ENCODE data around the gene ZBTB7C. TPM values are rescaled to one million over a fixed set of nuclear protein-coding genes. Genes with fewer than 3 reads are reported as not detected.

The ZBTB7C gene
- total RNA-seq, 1 donor from 2014 or later: 0.17 TPM

DNA sequence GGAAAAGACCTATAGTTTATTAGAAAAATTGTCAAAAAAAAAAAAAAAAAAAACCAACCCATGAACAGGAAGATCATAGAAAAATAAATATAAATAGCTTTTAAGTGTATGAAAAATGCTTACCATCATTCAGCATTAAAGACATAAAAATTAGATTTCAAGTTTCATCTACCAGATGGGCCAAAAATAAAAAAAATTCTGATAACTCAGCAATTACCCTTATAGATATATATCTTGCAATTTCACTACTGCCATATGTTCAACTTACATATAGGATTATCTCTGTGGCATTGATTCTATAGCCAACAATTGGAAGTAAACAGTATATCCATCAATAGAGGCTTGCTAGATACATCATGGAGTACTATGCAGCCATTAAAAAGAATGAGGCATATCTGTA is 352.2 kb downstream of the ZBTB7C start:
- no peak for DNase-seq (ENCODE audit: low read depth)
- TF ChIP-seq, protein P1, sequence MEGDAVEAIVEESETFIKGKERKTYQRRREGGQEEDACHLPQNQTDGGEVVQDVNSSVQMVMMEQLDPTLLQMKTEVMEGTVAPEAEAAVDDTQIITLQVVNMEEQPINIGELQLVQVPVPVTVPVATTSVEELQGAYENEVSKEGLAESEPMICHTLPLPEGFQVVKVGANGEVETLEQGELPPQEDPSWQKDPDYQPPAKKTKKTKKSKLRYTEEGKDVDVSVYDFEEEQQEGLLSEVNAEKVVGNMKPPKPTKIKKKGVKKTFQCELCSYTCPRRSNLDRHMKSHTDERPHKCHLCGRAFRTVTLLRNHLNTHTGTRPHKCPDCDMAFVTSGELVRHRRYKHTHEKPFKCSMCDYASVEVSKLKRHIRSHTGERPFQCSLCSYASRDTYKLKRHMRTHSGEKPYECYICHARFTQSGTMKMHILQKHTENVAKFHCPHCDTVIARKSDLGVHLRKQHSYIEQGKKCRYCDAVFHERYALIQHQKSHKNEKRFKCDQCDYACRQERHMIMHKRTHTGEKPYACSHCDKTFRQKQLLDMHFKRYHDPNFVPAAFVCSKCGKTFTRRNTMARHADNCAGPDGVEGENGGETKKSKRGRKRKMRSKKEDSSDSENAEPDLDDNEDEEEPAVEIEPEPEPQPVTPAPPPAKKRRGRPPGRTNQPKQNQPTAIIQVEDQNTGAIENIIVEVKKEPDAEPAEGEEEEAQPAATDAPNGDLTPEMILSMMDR (conservative IDR thresholded peaks at IDR 0.05; ENCODE audit: low read depth, low read length): no peak
- no peak overlapping the region for H3K4me3 ChIP-seq (ENCODE audit: low read depth, low read length)

DNA sequence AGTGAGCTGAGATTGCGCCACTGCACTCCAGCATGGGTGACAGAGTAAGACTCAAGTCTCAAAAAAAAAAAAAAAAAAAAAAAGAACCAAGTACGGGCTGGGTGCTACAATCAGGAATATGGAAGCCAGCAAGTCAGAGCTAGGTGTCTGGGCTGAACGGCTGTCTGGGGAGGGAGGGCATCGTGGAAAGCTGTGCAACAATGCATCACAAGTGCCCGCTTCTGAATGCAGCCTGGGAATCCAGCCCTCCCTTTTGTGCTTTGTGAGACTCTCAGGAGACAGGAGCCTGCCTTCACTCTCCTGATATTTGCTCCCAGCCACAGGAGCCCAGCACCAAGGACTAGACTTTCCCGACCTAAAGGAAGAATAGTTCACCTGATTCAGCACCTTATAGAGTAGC is 353.8 kb downstream of the ZBTB7C start:
- no peak for DNase-seq (ENCODE audit: low read depth)
- no peak overlapping the region for H3K4me3 ChIP-seq (ENCODE audit: low read depth, low read length)
- TF ChIP-seq, protein P1 (conservative IDR thresholded peaks at IDR 0.05; ENCODE audit: low read depth, low read length): no peak

DNA sequence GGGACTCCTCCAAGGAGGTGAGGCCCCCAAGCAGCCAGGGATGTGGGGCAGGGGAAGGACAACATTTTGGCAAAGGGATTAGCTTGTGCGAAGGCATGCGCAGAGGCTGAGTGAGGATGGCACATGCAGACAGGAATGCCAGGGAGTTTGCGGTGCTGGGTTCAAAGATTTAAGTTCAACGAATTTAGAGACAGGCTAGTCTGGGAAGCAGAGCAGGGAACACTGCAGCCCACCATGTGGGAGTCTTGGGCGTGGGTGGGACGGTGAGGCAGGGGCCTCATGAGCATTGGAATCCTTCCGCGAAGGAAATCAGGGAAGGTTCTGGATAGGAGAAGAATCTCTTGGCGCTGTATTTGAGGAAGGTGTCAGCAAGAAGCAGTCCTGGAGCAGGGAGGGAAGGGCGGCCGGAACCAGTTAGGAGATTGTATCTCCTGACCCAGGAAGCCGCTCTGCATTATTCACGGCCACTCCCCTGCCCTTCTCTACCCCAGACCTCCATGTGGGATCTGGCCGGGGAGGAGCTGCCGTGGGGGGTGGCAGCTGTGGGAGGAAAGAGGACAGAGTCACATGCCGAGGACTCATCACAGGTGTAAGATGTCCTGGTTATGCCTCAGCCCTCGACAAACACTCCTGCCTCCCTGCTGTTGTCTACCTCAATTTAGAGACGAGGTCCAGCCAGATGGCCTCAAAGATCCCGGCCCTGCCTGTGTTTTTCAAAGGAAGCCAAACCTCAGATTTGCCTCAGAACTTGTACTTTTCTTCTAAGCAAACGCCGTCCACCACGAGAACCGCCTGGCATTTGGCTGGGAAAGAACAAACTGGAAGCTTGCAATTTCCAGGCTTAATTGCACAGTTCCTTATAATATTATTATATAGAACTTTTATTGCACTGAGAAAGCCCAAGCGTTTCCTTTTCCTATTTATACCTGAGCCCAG is 355.0 kb downstream of the ZBTB7C start:
- TF ChIP-seq, protein P1 (conservative IDR thresholded peaks at IDR 0.05; ENCODE audit: low read depth, low read length): no peak
- DNase-seq (ENCODE audit: low read depth): no peak
- H3K4me3 ChIP-seq (ENCODE audit: low read depth, low read length): no peak overlapping the region

DNA sequence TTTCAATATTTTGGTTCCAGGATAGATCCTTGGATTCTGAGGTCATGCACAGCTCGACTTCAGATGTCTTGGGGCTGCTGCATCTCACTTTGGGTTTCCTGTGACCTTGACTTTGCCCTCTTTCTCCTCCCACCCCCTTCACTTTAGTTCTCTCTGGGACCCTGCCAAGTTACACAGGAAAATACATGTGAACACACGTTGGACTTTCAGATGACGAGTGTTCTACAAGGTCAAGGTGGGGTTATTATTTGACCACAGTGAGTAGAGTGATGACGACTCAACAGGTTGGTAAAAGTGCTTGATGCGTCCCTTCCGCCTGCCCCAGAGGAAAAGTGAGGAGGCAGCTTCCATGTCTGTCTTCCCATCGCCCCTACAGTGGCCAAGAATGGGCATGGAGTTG is 356.3 kb downstream of the ZBTB7C start:
- TF ChIP-seq, protein P1 (conservative IDR thresholded peaks at IDR 0.05; ENCODE audit: low read depth, low read length): no peak
- no peak overlapping the region for H3K4me3 ChIP-seq (ENCODE audit: low read depth, low read length)
- DNase-seq (ENCODE audit: low read depth): no peak

DNA sequence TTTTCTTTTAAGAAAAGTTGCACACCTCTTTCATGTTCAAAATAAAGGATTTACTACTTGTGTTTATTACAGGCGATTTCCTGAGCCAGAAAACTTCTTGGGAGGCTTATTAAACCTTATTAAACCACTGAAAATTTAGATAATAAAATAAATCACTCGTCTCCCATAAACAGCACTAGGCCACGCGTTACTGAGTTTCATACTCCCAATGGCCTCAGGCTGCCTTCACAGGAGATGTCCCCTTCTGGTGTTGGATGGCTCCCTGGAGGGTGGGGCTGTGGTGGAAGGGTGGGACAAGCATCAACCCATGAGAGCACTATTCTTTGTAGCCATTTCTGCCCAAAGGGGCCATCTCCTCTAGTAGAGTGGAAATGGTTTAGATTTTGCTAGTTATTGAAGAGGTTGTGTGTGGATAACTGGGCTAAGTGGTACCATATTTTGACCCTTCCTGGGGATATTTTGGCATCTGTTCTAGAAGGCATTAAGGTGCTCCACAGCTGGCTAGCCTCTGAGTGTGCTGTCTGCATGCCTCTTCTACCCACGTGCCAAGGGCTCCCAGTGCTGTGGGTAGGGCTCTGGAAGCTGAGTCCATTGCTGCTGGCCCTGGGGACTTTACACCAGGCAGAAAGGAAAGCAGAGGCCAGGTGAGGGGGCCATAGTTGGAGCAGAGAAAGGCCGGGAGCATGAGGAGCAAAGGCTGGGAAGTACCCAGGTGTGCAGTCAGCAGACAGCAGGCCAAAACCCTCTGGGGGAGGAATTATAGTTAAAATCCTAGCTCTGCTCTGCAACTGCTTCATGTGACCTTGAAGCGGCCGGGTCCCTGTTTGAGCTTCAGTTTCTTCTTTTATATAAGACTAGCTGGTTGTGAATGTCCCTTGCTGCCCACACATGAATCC is 357.0 kb downstream of the ZBTB7C start:
- no peak overlapping the region for H3K4me3 ChIP-seq (ENCODE audit: low read depth, low read length)
- no peak for DNase-seq (ENCODE audit: low read depth)
- TF ChIP-seq, protein P1 (conservative IDR thresholded peaks at IDR 0.05; ENCODE audit: low read depth, low read length): no peak

DNA sequence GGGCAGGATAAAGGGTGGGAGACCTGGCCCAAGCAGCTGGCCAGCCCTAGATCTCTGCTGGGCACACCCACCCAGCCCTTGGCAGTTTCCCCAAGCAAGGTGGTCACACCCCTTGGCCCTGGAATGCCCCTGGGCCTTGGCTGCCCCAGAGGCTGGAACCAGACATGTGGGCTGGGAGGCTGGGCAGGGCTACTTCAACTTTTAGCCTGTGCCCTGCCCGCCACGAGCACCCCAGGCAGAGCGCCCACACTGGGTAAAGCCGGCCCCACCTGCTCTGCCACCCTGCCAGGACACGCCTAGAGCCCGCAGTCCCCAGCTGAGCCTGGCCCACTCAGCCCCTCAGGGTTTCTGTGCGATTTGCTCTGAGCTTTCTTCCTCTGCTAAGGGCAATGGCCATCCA is 359.0 kb downstream of the ZBTB7C start:
- TF ChIP-seq, protein P1 (conservative IDR thresholded peaks at IDR 0.05; ENCODE audit: low read depth, low read length): no peak
- no peak overlapping the region for H3K4me3 ChIP-seq (ENCODE audit: low read depth, low read length)
- DNase-seq (ENCODE audit: low read depth): no peak

Data from epithelial cell of proximal tubule (primary cell).